Tibial nerve (tissue), 4 donors: ENCODE measurements around the gene C2CD4B.

Experiments used
- EP300 ChIP-seq, 2 donors: sonication (generic); formaldehyde crosslinking; IDR thresholded peaks; one replicate each; pipeline ENCODE4 v1.6.1; 2017; ENCODE audit warnings: antibody characterized with exemption in 2 of 2, mild to moderate bottlenecking in 1 of 2
- POLR2A ChIP-seq, 2 donors: fragments of 450-650 bp; IDR thresholded peaks; one replicate each; pipeline ENCODE4 v1.6.1; 2017; ENCODE audit warnings: antibody characterized with exemption in 2 of 2, mild to moderate bottlenecking in 2 of 2, moderate library complexity in 2 of 2
- TF ChIP-seq, protein P1 (sequence below), 5 experiments: fragments of 200-600 bp in 3 of 5; fragments of 450-650 bp in 2 of 5; sonication (generic) in 3 of 5; IDR thresholded peaks; one replicate each; pipeline ENCODE4 v1.5.1; 2016 to 2019; ENCODE audit warnings: antibody characterized with exemption in 5 of 5, mild to moderate bottlenecking in 3 of 5, moderate library complexity in 2 of 5

DNA sequence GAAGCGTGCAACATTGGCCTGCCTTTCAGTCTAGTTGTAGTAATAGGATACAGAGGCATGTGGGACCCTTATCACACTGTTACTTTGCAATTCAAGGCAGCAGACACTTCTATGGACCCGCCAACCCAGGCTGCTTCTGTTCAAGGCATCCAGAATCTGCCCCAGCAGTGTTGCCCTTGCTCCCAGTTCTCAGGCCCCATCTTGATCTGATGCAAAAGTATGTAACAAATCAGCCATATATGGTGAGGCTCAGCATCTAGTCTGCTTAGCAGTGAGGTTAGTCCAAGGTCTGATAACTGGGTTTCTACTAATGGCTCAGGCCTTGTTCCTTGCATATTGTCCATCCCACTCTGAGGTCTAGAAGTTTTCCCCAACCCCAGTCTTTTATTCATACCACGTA, 17.9 kb downstream of the C2CD4B start:
- TF ChIP-seq POLR2A (IDR thresholded peaks at IDR 0.05), result no peak
- TF ChIP-seq, protein P1, sequence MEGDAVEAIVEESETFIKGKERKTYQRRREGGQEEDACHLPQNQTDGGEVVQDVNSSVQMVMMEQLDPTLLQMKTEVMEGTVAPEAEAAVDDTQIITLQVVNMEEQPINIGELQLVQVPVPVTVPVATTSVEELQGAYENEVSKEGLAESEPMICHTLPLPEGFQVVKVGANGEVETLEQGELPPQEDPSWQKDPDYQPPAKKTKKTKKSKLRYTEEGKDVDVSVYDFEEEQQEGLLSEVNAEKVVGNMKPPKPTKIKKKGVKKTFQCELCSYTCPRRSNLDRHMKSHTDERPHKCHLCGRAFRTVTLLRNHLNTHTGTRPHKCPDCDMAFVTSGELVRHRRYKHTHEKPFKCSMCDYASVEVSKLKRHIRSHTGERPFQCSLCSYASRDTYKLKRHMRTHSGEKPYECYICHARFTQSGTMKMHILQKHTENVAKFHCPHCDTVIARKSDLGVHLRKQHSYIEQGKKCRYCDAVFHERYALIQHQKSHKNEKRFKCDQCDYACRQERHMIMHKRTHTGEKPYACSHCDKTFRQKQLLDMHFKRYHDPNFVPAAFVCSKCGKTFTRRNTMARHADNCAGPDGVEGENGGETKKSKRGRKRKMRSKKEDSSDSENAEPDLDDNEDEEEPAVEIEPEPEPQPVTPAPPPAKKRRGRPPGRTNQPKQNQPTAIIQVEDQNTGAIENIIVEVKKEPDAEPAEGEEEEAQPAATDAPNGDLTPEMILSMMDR (IDR thresholded peaks at IDR 0.05), result no peak
- no peak for TF ChIP-seq EP300 (IDR thresholded peaks at IDR 0.05)
